ENCODE results near the gene SLC27A5.
"Not testable (repeated sequence)": the region's sequence is repeated elsewhere in the genome, so short reads cannot be mapped to it uniquely, and the experiment has no call there.

SLC27A5 gene

DNA sequence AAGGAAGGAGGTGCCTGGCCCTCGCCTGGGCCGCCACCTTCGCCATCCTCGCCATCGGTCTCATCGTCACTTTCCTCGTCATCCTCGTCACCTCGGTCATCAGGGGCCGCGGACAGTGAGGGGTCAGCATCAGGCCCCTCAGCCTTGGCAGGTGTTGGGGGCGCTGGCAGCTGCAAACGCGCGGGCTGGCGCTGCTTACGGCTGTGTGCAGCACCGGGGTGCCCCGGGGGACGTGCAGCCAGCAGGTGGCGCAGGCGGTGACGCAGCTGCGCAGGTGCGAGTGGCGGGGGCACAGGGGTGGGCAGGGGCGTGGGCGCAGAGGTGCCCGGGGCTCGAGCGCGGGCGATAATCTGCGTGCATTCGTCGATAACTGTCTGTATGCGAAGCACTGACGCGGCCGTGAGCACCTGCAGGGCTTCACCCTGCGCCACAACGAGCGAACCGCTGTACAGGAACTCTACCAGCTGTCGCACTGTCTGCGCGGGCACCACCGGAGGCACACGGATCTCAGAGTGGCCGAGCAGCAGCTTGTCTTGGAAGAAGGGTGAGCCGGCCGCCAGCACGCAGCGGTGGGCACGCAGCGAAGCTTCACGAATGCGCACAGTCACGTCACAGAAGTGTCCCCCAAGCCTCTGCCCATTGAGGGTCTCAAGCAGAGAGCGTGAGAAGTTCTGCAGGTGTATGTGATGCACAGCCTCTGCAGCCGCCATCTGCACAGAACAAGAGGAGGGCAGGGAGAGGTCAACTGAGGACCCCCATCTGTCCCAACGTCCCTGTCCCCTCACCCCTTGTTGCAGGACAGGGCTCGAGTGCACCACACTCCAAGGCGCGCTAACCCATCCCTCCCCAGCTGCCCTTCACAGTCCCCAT lies 5.4 kb upstream of the SLC27A5 start:
- Histone ChIP-seq H3K36me3 (ENCODE audit: control insufficient read depth, insufficient read depth, low read length, severe bottlenecking) (peaks cover 9% of the 10 kb centered on the region), H3K4me1 (ENCODE audit: control insufficient read depth, insufficient read depth, low read length) (peaks cover 38% of the 10 kb centered on the region), H3K9ac (ENCODE audit: low read length) (no peak overlapping the region), H3K9me3 (ENCODE audit: control insufficient read depth, low read length) (no peaks in the 10 kb centered on the region), H3K27me3 (replicated peaks; ENCODE audit: control insufficient read depth, insufficient read depth, low read length) (no peaks in the 10 kb centered on the region), H3K4me3 (ENCODE audit: low read length) (no peak overlapping the region)
- no peak for DNase-seq (ENCODE audit: low read depth)

GRCh38 chr19:58516246-58516836 lies 4.5 kb upstream of the SLC27A5 start:
- peaks cover 37% of the 10 kb centered on the region for H3K4me1 ChIP-seq (ENCODE audit: control insufficient read depth, insufficient read depth, low read length)
- H3K9ac ChIP-seq (ENCODE audit: low read length): peak overlapping the region; percentile 88
- H3K27me3 ChIP-seq (replicated peaks; ENCODE audit: control insufficient read depth, insufficient read depth, low read length): no peaks in the 10 kb centered on the region
- no peak overlapping the region for H3K4me3 ChIP-seq (ENCODE audit: low read length)
- no peak for DNase-seq (ENCODE audit: low read depth)
- no peaks in the 10 kb centered on the region for H3K9me3 ChIP-seq (ENCODE audit: control insufficient read depth, low read length)
- H3K36me3 ChIP-seq (ENCODE audit: control insufficient read depth, insufficient read depth, low read length, severe bottlenecking): peaks cover 9% of the 10 kb centered on the region

- peak overlapping the region; percentile 88 for H3K9ac ChIP-seq (ENCODE audit: low read length)
- peaks cover 31% of the 10 kb centered on the region for H3K4me1 ChIP-seq (ENCODE audit: control insufficient read depth, insufficient read depth, low read length)
- H3K4me3 ChIP-seq (ENCODE audit: low read length): no peak overlapping the region
- H3K9me3 ChIP-seq (ENCODE audit: control insufficient read depth, low read length): no peaks in the 10 kb centered on the region
- no peak for DNase-seq (ENCODE audit: low read depth)
- peaks cover 9% of the 10 kb centered on the region for H3K36me3 ChIP-seq (ENCODE audit: control insufficient read depth, insufficient read depth, low read length, severe bottlenecking)
- no peaks in the 10 kb centered on the region for H3K27me3 ChIP-seq (replicated peaks; ENCODE audit: control insufficient read depth, insufficient read depth, low read length)
Measured at GRCh38 chr19:58515259-58515658, 3.5 kb upstream of the SLC27A5 start.

DNA sequence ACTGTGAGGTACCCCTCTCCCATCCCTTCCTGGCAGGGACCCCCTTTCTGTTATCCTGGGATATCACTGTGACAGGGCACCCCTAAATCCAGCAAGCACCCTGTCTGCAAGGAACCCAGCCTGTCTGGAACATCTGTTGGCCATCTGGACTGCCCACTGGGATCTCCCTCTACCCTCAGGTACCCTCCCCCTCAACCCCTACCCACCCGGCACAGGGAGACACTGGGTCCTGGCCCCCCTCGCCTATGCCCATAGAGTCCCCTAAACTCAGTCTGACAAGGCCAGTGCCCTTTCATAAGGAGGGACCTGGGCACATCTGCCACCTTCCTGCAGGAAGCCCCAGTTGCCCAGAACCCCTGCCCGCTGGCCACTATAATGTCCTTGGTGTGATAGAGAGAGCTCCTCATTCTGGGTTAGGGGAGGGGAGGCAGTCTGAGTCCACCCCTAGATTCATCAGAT lies 2.8 kb upstream of the SLC27A5 start:
- DNase-seq (ENCODE audit: low read depth): no peak
- Histone ChIP-seq H3K9me3 (ENCODE audit: control insufficient read depth, low read length) (no peaks in the 10 kb centered on the region), H3K4me1 (ENCODE audit: control insufficient read depth, insufficient read depth, low read length) (peaks cover 29% of the 10 kb centered on the region), H3K4me3 (ENCODE audit: low read length) (peak overlapping the region; percentile 76), H3K9ac (ENCODE audit: low read length) (peak overlapping the region; percentile 88), H3K27me3 (replicated peaks; ENCODE audit: control insufficient read depth, insufficient read depth, low read length) (no peaks in the 10 kb centered on the region), H3K36me3 (ENCODE audit: control insufficient read depth, insufficient read depth, low read length, severe bottlenecking) (peaks cover 9% of the 10 kb centered on the region)

DNA sequence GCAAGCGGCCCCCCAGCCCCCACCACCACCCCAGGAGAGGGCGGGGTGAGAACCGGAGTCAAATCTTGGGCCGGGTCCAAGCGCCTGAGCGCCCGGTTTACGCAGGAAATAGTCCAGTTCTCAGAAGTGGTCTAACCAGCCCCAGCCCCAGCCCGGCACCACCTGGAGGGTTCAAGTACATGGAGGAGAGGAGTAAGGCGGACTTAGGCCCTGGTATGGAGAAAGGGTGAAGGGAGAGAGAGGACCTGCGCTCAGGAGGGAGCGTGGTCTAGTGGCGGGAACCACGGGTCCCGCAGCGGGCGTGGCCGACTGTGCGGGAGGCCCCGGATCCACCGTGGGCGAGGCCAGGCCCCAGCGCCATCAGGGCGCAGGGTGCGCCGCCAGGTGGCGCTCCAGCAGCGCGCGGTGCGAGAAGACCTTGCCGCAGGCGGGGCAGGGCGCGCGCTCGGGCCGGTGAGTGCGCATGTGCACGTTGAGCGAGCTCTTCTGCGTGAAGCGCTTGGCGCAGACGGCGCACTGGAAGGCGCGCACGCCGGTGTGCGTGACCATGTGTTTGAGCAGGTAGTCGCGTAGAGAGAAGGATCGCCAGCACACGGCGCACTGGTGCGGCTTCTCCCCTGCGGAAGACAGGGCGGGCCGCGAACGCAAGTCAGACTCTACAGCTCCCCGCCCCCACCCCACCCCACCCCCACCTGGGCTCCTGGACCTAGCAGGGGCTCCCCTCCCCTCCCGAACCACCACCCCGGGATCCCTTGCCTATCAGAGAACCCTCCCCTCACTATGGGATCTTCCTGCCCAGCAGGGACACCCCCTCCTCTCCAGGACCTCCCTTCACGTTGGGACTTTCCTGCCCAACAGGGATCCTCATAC lies 2.1 kb upstream of the SLC27A5 start:
- Histone ChIP-seq H3K36me3 (ENCODE audit: control insufficient read depth, insufficient read depth, low read length, severe bottlenecking) (peaks cover 9% of the 10 kb centered on the region), H3K4me3 (ENCODE audit: low read length) (peak overlapping the region; percentile 76), H3K9me3 (ENCODE audit: control insufficient read depth, low read length) (no peaks in the 10 kb centered on the region), H3K4me1 (ENCODE audit: control insufficient read depth, insufficient read depth, low read length) (peaks cover 29% of the 10 kb centered on the region), H3K27me3 (replicated peaks; ENCODE audit: control insufficient read depth, insufficient read depth, low read length) (no peaks in the 10 kb centered on the region), H3K9ac (ENCODE audit: low read length) (peak overlapping the region; percentile 88)
- DNase-seq (ENCODE audit: low read depth): peak; percentile 82

DNA sequence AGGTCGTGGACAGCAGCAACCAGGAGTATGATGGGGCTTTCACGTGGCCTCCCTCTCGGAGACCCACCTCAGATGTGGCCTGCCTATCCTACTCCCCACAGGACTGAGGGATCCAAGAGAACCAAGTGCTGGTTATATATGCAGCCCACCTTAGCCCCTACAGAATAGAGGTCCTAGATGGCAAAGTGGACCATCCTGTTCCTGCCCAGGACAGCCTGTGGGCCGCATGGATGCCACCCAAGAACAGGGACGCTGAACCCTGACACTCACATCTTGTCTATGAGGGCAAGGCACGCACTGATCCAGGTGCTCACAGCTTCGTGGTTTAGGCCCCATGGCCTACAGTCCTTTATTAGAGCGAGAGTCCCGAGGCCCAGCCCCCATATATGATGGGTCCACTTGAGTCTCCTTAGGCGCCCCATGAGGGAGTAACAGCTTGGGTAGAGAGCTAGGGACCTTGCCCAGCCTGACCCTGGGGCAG lies 1.5 kb upstream of the SLC27A5 start:
- no peaks in the 10 kb centered on the region for H3K27me3 ChIP-seq (replicated peaks; ENCODE audit: control insufficient read depth, insufficient read depth, low read length)
- H3K9ac ChIP-seq (ENCODE audit: low read length): peak overlapping the region; percentile 88
- no peak for DNase-seq (ENCODE audit: low read depth)
- no peaks in the 10 kb centered on the region for H3K9me3 ChIP-seq (ENCODE audit: control insufficient read depth, low read length)
- H3K4me1 ChIP-seq (ENCODE audit: control insufficient read depth, insufficient read depth, low read length): peaks cover 24% of the 10 kb centered on the region
- peaks cover 9% of the 10 kb centered on the region for H3K36me3 ChIP-seq (ENCODE audit: control insufficient read depth, insufficient read depth, low read length, severe bottlenecking)
- H3K4me3 ChIP-seq (ENCODE audit: low read length): no peak overlapping the region

DNA sequence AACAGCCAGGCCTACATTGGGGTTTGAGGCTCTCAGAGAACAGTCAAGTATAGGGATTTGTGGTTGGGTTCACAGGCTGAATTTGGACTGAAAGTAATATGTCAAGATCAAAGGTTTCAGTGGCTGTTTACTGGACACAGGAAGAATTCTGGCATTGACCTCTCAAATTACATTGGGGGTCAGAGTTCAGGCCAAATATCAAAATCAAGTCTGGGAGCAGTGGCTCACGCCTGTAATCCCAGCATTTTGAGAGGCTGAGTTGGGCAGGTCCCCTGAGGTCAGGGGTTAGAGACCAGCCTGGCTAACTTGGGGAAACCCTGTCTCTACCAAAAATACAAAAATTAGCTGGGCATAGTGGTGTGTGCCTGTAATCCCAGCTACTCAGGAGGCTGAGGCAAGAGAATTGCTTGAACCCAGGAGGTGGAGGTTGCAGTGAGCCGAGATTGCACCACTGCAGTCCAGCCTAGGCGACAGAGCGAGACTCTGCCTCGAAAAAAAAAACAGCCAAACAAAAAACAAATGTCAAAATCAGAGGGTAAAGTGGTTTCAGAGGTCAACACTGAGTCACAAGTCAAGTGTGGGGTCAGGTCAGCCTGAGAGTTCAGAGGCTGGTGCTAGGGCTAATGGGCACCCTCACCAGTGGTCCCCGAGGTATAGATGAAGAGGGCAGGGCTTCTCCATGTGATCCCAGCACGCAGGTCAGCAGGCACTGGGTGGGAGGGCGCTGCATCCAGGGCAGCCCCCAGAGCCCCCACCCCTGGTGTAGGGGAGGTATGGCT lies 1.5 kb downstream of the SLC27A5 start:
- no peak for DNase-seq (ENCODE audit: low read depth)
- no peak overlapping the region for H3K9ac ChIP-seq (ENCODE audit: low read length)
- H3K27me3 ChIP-seq (replicated peaks; ENCODE audit: control insufficient read depth, insufficient read depth, low read length): no peaks in the 10 kb centered on the region
- H3K9me3 ChIP-seq (ENCODE audit: control insufficient read depth, low read length): no peaks in the 10 kb centered on the region
- peaks cover 10% of the 10 kb centered on the region for H3K4me1 ChIP-seq (ENCODE audit: control insufficient read depth, insufficient read depth, low read length)
- no peaks in the 10 kb centered on the region for H3K36me3 ChIP-seq (ENCODE audit: control insufficient read depth, insufficient read depth, low read length, severe bottlenecking)
- no peak overlapping the region for H3K4me3 ChIP-seq (ENCODE audit: low read length)

- Histone ChIP-seq H3K27me3 (replicated peaks; ENCODE audit: control insufficient read depth, insufficient read depth, low read length) (no peaks in the 10 kb centered on the region), H3K4me3 (ENCODE audit: low read length) (no peak overlapping the region), H3K9ac (ENCODE audit: low read length) (no peak overlapping the region), H3K9me3 (ENCODE audit: control insufficient read depth, low read length) (no peaks in the 10 kb centered on the region), H3K36me3 (ENCODE audit: control insufficient read depth, insufficient read depth, low read length, severe bottlenecking) (no peaks in the 10 kb centered on the region), H3K4me1 (ENCODE audit: control insufficient read depth, insufficient read depth, low read length) (peaks cover 8% of the 10 kb centered on the region)
- no peak for DNase-seq (ENCODE audit: low read depth)
Measured at GRCh38 chr19:58509731-58510083, 2.1 kb downstream of the SLC27A5 start.

DNA sequence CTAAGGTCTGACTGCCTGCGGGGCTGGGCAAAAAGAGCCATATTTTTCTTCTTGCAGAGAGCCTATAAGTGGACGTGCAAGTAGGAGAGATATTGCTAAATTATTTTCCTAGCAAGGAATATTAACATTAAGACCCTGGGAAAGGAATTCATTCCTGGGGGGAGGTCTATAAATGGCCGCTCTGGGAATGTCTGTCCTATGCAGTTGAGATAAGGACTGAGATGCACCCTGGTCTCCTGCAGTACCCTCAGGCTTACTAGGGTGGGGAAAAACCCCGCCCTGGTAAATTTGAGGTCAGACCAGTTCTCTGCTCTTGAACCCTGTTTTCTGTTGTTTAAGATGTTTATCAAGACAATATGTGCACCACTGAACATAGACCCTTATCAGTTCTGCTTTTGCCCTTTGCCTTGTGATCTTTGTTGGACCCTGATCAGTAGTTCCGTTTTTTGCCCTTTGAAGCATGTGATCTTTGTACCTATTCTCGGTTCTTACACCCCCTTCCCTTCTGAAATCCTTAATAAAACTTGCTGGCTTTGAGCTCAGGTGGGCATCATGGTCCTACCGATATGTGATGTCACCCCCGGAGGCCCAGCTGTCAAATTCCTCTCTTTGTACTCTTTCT lies 4.1 kb downstream of the SLC27A5 start:
- H3K9me3 ChIP-seq (ENCODE audit: control insufficient read depth, low read length); H3K4me1 ChIP-seq (ENCODE audit: control insufficient read depth, insufficient read depth, low read length); H3K9ac ChIP-seq (ENCODE audit: low read length); H3K27me3 ChIP-seq (replicated peaks; ENCODE audit: control insufficient read depth, insufficient read depth, low read length); H3K36me3 ChIP-seq (ENCODE audit: control insufficient read depth, insufficient read depth, low read length, severe bottlenecking); DNase-seq (ENCODE audit: low read depth); H3K4me3 ChIP-seq (ENCODE audit: low read length): not testable (repeated sequence)

DNA sequence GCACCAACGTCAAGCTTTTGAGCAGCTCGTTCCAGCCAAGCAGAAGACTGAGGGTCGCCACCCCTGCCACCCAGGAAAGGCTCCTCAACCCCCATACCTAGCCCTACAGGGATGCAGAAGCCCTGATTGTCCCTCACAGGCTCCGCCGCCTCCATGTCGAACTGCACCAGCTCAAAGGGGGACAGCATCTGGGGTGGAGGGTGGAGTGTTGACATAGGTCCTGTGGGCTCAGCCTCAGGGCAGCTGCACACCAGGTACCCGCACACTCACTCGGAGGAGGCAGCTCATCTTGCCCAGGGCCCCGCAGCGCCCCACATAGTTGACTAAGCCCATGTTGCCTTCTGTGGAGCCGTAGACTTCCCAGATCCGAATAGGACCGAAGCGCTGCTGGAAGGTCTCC lies 11.6 kb downstream of the SLC27A5 start:
- Histone ChIP-seq H3K9ac (ENCODE audit: low read length) (peak overlapping the region; percentile 89), H3K27me3 (replicated peaks; ENCODE audit: control insufficient read depth, insufficient read depth, low read length) (no peaks in the 10 kb centered on the region), H3K4me1 (ENCODE audit: control insufficient read depth, insufficient read depth, low read length) (peaks cover 16% of the 10 kb centered on the region), H3K36me3 (ENCODE audit: control insufficient read depth, insufficient read depth, low read length, severe bottlenecking) (no peaks in the 10 kb centered on the region), H3K9me3 (ENCODE audit: control insufficient read depth, low read length) (no peaks in the 10 kb centered on the region), H3K4me3 (ENCODE audit: low read length) (peak overlapping the region; percentile 91)
- DNase-seq (ENCODE audit: low read depth): no peak
